ENCODE measurements around the gene TINCR. TPM values are rescaled to one million over a fixed set of nuclear protein-coding genes. Genes with fewer than 3 reads are reported as not detected.
A peak's percentile ranks its signal among the peaks of the same experiment; 100 is the strongest.

The TINCR gene
- polyA plus RNA-seq, 1 of the 3 experiments (the other 2 are of a cell fraction), result 0.02 TPM

- TF ChIP-seq ZBTB33 (IDR thresholded peaks at IDR 0.05; ENCODE audit: borderline replicate concordance, low read depth) (no peak), PBX3 (IDR thresholded peaks at IDR 0.05) (no peak), TCF12 (IDR thresholded peaks at IDR 0.05) (no peak), REST (IDR thresholded peaks at IDR 0.05; ENCODE audit: low read depth, low read length) (no peak), EP300 (IDR thresholded peaks at IDR 0.05; ENCODE audit: borderline replicate concordance in 1 of 2, low read depth in 1 of 2, low read length in 1 of 2) (no peak), ELF1 (IDR thresholded peaks at IDR 0.05) (no peak), IRF3 (IDR thresholded peaks at IDR 0.05; ENCODE audit: low read depth, low read length) (no peak), RFX5 (IDR thresholded peaks at IDR 0.05; ENCODE audit: low read length) (no peak), MXI1 (IDR thresholded peaks at IDR 0.05; ENCODE audit: low read depth, low read length) (no peak), YY1 (IDR thresholded peaks at IDR 0.05; ENCODE audit: low read depth) (no peak), NFIC (IDR thresholded peaks at IDR 0.05; ENCODE audit: borderline replicate concordance) (no peak), MAX (IDR thresholded peaks at IDR 0.05; ENCODE audit: low read depth) (no peak), CTCF (IDR thresholded peaks at IDR 0.05) (peak; percentile 56), FOXM1 (IDR thresholded peaks at IDR 0.05; ENCODE audit: low read depth) (no peak), SMC3 (IDR thresholded peaks at IDR 0.05; ENCODE audit: low read depth, low read length) (peak; percentile 70), RAD21 (IDR thresholded peaks at IDR 0.05; ENCODE audit: low read length) (peak; percentile 82)
Observed at GRCh38 chr19:5547881-5548280, 19.9 kb downstream of the TINCR start (continued).
